ENCODE results near the gene SLX4.
A peak's percentile ranks its signal among the peaks of the same experiment; 100 is the strongest.

SLX4 gene

DNA sequence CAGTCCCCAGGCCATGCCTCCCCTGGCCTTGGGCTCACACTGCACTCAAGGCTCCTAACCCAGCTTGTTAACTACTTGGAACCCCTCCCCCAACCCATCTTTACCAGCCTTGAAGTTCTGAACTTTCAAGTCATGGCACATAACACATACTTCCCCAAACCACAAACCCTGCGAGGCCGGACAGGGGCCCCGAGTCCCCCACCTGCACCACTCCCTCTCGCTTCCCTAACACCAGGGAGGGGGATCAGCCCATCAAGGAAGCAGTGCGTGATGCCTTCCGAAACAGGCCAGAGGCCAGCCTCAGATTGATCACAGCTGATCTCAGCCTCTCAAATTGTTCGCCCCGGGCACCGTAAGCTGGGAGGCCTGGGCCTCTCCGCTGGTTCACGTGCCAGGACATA is 31.2 kb downstream of the SLX4 start:
- DNase-seq (ENCODE audit: low read depth), result no peak

DNA sequence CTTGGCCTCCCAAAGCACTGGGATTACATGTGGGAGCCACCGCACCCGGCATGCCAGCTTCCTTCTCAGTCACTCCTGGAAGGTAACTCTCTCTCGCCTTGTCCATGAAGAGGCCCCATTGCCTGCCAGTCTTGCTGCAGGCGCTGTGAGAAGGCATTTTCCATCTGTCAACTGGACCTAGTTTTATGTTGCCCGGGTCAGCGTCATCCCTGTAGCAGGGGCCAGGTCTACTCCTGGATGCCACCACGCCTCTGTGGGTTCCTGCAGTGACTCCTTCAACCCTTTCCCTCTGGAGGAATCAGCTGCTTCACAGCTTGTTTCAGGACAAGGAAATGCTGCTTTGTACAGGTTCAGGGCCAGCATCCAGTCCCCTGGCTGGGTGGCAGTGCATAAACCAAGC is 31.6 kb downstream of the SLX4 start:
- no peak for DNase-seq (ENCODE audit: low read depth)

DNA sequence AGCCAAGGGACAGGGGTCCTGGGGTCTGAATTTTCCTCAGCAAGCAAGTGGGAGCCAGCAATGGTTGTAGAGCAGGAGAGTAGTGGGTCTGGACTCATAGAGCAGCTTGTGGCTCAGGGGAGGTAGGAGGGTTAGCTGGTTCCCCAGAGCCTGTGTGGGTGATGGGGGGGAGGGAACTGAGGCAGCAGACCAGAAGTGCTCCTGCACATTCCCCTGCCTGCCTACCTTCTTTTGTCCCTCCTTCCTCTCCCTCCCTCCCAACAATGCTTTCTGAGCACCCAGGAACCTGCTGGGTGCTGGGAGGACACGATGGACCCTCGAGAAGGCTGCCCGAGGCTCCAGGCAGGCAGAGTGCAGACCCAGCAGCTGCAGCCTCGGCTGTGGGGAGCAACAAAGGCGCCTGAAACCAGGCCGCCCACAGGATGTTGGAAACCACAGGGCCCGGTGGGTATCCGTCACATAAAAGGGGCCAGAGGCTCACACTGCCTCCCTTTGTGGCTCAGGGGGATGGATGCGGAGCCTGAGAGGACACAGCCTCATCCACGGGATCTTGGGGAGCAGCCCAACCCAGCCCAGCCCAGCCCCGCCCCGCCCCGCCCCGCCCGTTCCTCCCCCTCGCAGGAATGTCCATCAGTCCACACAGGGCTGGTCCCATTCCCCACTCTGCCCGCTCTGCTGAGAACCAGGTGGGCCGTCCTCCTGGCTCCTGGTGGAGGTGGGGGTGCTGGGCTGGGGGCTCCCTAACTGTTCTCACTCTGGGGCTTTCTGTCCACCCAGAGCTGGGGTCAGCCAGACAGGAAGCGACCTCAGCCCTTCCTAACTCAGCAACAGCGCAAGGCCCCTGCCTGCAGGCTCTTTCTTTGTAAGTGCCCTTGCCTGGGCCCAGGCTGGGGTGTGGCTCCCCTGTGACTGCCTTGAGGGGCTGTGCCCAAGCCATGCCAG is 32.5 kb downstream of the SLX4 start:
- peak; percentile 35 for DNase-seq (ENCODE audit: low read depth)

DNA sequence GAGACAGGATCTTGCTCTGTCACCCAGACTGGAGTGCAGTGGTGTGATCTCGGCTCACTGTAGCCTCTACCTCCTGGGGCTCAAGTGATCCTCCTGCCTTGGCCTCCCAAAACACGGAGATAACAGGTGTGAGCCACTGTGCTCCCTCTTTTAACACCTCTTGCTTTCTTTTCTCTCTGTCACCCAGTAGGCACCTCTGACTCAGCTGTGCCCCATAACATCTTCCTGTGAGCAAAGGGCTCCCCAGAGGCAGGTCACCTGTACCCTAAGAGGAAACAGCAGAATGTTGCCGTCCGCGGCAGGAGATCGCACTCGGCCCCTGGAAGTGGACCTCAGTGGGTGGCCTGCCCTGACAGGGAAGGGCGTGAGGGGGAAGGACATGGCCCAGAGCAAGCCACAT is 33.3 kb downstream of the SLX4 start:
- DNase-seq (ENCODE audit: low read depth), result peak; percentile 23

DNA sequence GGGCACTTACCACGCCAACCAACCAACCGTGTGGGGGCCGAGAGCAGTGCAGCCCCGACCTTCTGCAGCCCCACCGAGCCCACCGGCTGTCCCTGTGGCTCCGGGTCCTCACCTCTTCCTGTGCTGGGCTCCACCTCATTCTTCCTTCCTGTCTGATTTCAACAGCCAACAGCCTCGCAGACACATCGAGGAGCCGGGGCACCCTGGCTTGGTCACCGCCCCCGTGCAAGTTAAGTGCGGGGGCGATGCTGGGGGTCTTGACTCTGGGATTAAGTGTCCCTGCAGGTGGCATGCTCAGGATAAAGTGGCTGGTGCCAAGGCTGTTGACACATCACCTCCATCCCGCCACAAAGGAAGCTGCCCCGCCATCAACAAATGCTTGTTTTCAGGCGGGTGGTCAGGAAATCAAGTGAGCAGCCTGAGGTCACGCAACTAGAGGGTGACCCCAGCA is 34.1 kb downstream of the SLX4 start, which contains the start of gene NLRC3:
TSS of gene NLRC3 (minus strand) at position 102 of the 451 bp plus-strand sequence. CDS start 12,367 bp downstream, outside the sequence.
- DNase-seq (ENCODE audit: low read depth), result peak; percentile 21

DNA sequence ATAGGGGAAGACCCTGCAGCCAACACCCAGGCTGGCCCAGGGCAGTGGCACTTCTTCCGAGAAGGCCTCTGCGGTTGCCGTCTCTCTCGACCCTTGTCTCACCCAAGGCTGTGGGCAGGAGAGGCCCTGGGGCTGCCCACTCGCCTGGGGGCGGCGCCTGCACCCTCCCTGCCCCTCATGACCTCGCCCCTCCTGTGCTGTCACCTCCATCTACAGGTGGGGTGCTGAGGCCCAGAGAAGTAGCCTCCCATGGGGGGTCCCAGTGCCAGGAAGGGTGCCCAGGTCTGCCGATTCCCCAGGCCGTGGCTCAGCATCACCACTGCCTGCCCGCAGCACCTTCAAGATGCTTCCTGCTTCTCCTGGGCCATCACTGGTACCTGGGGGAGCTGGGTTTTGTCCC is 35.2 kb downstream of the SLX4 start:
- DNase-seq (ENCODE audit: low read depth), result no peak

DNA sequence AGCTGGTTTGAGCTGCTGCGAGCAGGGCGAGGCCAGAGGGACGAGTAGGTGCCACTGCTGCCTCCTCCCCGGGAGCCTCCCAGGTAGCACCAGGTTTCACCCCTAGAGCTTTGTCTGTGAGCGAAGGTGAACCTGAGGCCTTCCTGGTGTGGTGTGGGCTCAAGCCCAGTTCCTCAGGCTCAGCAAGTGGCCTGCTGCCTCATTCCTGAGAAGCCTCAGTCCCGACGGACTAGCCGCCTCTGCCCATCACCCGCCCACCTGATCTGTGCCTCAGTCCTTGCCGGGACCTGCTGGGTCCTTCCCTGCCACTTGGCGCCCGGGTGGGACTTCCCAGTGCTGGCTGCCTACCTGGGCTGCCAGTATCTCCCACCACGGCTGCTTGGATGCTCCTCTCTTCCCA is 35.9 kb downstream of the SLX4 start:
- no peak for DNase-seq (ENCODE audit: low read depth)

DNA sequence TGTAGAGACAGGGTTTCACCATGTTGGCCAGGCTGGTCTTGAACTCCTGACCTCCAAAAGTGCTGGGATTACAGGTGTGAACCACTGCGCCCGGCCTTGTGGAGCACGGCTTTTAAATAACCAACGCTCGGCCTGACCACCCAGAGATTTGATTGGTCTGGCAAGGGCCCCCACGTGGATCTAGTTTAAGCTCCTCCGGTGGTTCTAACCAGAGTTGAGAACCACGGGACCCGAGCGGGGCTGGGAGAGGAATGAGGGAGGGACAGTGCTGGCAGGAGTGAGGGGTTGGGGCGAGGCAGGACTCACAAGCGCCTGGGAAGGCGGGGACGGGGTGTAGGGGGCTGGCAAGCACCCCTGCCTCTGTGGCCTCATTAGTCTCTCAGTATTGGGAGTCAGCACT is 37.2 kb downstream of the SLX4 start:
- no peak for DNase-seq (ENCODE audit: low read depth)

DNA sequence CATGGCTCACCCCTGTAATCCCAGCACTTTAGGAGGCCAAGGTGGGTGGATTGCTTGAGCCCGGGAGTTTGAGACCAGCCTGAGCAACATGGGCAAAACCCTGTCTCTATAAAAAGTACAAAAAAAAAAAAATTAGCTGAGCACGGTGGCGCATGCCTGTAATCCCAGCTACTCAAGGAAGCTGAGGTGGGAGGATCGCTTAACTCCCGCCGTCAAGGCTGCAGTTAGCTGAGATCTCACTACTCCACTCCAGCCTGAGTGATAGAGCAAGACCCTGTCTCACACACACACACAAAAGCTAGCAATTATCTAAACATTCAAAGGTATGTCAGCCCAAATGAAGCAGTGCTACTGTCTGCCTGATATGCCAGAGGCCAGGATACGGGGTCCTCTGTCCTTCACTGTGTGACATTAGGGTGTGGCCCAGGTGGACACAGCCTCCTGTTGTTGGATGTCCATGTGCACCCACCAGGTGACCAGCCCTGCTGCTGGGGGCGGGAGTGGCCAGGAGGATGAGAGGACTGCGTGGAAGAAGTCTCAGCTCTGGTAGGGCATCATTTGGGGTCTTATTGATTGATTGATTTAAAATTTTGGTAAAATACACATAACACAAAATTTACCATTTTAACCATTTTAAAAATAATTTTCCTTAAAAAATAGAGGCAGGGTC is 38.1 kb downstream of the SLX4 start:
- DNase-seq (ENCODE audit: low read depth), result no peak

DNA sequence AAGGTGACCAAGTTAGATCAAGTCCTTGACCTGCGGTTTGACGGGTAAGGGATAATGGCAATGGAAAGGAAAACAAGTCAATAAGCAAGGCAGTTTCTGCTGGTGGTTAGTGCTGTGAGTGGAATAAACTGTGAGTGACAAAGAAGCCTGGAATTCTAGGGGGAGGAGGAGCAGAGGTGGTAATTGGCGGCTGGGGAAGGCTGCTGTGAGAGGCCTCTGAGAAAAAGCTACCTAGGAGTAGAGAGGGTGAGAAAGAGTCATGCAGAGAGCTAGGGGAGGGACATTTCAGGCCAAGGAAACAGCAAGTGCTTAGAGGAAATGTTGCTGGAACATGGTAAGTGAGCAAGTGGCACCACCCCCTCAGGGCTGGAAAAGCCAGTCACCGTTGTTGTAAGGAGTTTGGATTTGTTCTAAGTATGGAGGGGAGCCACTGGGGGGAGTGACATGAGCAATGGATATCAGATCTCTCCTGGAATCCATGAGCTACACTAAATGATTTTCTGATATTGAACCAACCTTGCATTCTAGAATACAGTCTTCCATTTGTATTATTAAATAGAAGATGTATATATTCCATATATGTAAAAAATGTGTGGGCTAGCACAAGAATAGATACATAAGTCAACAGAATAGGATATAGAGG is 40.9 kb downstream of the SLX4 start:
- DNase-seq (ENCODE audit: low read depth), result no peak

DNA sequence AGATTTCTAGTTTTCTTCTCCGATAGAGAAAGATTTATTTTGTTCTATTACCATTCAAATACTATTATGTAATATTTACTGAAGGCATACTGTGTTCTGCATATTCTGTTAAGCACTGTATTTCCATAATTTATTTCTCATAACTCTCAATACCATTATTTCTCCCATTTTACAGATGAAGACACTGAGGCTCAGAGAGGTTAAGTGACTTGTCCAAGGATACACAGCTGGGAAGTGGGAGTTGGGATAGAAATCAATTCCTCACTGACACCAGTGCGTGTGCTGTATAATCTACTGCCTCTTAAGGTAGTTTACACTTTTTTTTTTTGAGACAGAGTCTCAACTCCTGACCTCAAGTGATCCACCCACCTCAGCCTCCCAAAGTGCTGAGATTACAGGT is 41.6 kb downstream of the SLX4 start:
- DNase-seq (ENCODE audit: low read depth), result no peak

DNA sequence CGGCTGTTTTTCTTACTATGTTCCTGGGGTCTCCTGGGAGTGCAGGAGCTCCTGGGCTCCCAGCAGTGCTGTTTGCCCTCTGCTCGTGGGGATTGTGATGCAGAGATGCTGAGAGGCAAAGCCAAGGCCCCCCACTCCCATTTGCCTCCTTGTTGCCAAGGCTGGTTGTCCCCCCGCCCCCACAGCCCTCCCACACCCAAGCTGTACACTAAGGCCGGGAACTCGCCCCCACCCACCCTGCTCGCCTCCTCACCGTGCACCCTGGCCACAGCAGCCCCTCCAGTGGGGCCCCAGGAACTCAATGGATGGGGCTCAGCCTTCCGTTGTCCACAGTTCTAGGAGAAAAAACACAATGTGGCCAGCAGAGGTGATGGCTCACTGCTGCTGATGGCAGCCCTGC is 44.4 kb downstream of the SLX4 start:
- DNase-seq (ENCODE audit: low read depth), result no peak

DNA sequence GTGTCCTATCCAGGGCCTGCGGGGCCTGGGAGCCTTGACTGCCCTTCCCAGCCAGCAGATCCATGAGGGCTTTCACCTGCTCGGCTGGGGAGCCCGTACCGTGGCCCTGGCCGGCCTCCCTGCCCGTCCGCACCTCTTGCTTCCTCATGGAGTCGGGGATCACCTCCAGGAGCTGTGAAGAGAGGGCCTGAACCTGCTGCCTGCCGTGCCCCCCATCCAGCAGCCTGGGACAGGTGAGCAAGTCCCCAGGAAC is 46.6 kb downstream of the SLX4 start:
- no peak for DNase-seq (ENCODE audit: low read depth)

DNA sequence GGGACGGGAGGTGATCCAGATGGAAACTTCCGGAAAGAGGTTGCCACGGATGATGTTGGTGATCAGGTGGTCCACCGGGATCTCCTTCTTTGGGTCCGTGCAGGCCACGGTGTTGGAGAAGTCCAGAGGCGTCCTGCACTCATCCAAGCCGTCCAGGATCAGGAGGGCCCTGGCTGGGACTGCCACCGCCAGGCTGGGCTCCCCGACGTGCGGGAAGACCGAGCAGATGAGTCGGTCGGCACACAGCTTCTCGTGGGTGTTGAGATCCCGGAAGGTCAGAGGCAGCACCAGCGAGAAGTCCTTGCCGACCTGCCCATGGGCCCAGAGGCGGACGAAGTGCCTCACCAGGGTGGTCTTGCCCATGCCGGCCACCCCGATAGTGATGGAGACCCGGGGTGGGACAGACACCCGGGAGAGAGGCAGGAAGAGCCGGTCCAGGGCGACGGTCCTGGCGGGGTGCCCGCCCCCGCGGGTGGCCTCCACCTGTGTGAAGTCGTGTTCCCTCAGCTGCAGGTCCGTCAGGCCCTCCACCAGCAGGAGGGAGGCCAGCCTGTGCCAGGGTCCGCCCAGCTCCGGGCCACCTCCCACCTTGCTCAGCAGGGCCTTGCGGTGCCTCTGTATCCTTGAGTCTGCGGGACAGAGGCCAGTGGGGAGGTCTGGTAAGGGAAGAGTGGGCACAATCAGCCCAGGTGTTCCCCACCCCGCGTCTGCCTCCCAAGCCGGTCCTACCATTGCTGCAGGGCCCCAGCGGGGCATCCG is 47.1 kb downstream of the SLX4 start:
- DNase-seq (ENCODE audit: low read depth), result no peak

DNA sequence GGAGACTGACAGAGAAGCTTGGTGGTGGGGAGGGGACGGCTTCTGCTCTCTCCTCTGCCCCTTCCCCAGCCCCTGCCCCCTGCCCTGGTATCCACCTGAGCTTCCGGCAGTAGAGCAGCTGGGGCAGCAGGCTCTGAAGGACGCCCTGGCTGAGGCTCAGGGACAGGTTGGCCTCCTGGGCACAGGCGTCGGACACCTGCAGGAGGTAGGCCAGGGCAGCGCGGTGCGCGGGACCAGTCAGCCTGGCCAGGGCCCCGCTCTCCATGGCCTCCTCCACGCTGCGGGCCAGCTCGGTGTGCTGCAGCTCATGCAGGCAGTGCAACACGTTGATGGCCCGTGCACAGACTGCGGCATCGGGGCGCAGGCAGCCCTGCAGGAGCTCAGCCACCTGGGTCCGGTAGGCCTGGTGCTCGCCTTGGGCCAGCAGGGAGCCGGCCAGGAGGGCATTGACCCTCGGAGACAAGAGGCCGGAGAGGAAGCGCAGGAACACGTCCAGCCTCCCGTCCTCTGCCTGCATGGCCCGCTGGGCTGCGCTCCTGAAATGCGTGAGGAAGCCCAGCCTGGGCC is 48.4 kb downstream of the SLX4 start:
- DNase-seq (ENCODE audit: low read depth), result no peak

DNA sequence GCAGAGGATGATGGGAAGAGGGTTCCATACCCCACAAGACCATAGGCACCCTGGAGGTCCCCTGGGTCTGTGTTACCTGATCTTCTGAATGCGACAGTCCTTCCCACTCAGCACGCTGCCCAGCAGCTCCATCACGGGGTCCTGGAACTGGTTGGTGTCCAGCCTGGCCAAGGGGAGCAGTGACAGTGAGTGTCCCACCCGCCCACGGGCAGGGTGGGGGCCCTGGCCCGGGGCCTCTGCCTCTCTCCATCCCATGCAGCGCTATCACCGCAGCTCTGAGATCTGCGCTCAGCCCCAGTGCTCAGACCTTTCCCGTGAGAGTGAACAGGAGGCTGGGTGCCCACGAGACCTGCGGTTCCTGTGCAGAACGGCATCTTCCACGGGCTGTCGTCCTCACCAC is 49.8 kb downstream of the SLX4 start:
- DNase-seq (ENCODE audit: low read depth), result no peak

DNA sequence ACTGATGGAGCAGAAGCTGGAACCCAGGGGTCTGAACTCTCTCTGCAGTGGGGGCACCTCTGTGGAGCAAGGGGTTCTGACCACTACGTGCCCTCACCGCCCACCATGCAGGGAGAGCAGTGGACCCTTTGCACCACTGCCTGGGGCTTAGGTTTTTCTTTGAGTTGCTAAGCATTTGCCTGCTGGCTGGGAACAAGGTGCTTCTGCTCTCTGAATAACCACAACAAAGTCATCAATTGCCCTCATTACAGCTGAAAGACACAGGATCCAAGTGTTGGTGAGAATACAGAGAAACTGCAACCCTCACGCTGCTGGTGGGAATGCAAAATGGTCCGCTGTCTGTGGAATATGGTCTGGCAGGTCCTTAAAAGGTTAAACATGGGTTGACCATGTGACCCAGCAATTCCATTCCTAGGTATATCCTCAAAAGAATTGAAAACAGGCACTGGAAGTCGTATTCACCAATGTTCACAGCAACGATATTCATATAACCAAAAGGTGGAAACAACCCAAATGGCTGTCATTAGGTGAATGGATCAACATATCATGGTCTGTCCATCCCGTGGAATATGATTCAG is 57.0 kb downstream of the SLX4 start:
- DNase-seq (ENCODE audit: low read depth), result no peak

DNA sequence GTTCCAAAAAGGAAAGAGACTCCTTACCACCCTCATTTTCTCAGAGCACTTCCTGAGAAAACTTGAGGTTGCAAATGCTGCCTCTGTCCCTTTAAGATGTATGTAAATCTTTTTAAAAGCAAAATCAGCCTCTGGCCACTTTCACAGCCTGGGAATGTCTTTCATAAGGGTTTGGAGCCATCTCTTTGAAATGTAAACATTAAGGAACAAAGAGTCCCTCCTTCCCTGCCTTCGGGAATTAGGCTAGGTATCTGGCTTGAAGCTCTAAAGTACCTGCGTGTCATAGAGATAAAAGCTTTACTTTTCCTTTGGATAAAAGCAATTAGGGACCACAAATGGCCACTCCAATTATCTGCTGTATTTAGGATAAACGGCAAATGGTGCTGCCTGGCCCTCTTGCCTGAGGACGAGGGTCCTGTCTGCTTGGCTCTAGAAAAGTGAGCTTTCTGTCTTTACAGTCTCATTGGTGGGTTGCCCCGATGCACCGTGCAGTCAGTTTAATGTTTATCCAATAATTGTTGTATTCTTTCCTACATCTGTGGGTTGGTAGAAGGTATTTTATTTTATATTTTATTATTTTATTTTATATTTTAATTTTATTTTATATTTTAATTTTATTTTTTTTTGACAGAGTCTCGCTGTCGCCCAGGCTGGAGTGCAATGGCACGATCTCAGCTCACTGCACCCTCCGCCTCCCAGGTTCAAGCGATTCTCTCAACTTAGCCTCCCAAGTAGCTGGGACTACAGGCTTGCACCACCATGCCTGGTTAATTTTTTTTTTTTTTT is 58.1 kb downstream of the SLX4 start:
- DNase-seq (ENCODE audit: low read depth), result no peak

DNA sequence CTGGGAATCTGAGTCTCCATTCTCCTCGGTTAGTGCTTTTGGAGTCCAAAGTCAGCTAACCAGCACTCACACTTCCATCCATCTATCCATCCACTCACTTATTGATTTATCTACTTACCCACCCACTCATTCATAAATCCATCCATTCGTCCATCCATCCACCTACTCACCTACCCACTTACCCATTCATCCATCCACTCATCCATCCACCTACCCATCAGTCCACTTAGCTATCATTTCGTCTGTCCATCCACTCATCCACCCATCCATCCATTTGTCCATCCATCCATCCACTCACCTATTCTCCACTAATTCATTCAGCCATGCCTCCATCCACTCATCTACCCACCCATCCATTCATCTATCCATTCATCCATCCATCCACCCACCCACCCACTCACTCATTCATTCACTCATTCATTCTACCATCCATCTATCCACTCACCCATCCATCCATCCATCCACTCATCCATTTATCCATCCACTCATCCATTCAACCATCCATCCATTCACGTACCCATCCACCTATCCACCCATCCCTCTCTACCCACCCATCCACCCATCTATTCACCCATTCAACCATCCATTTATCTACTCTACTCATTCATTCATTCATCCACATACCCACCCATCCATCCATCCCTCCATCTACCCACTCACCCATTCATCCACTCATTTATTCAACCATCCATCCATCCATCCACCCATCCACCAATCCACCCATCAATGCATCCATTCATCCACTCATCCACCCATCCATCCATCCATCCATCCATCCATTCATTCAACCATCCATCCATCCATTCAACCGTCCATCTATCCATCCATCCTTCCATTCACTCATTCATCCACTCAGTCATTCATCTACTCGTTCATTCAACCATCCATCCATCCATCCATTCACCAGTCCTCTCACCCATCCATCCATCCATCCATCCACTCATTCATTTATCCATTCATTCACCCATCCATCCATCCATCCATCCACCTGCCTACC is 60.3 kb downstream of the SLX4 start:
- no peak for DNase-seq (ENCODE audit: low read depth)

DNA sequence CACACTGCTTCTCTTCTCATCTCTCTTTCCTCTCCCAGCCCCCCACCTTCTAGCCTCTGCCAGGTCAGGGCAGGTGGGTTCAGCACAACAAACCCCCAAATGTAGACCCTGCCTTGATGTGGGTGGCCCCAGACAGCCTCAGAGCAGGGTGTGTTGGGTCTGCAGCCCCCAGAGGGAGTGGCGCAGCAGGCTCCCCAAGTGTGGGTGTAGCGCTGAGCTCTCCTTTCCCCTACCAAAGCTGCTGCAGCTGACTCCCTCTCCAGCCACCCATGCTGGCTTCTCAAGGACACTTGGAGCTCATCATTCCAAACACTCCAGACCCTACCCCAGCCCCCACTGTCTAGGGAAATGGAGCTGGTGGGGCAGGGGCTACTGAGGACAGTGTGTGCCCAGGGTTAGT is 61.5 kb downstream of the SLX4 start:
- DNase-seq (ENCODE audit: low read depth), result no peak

All from stimulated activated CD8-positive, alpha-beta memory T cell treated with anti-CD3 and anti-CD28 coated beads, Interleukin-12 subunit alpha, Interleukin-12 subunit beta, amount 100 ng/mL, for 4 hours (primary cell).